ENCODE results near the gene IQCF5. TPM values are rescaled to one million over a fixed set of nuclear protein-coding genes. Genes with fewer than 3 reads are reported as not detected.

IQCF5 gene
- total RNA-seq (2014; rRNA removed; shearing (Covaris generic)): not detected in 2 replicates

DNA sequence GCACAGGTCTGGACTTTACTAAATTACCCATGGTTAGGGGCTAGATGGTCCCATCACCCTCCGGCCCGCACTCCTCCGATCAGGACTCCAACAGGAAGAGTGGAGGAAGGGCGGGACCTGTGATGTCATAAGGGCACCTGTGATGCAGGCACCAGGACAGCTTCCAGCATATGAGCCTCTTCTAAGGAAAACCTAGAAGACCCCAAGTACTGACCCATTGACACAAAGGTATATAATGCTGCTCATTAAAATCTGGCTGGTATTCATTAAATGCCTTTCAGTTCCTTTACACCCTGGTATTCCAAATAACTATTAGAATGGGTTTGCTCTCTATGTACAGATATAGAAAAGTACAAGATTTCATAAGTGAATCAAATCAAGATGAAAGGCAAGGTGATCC is at the start of gene IQCF5:
IQCF5 (minus strand) TSS at position 101 of the 400 bp plus-strand sequence; CDS start at position 31, 70 bp downstream.

DNA sequence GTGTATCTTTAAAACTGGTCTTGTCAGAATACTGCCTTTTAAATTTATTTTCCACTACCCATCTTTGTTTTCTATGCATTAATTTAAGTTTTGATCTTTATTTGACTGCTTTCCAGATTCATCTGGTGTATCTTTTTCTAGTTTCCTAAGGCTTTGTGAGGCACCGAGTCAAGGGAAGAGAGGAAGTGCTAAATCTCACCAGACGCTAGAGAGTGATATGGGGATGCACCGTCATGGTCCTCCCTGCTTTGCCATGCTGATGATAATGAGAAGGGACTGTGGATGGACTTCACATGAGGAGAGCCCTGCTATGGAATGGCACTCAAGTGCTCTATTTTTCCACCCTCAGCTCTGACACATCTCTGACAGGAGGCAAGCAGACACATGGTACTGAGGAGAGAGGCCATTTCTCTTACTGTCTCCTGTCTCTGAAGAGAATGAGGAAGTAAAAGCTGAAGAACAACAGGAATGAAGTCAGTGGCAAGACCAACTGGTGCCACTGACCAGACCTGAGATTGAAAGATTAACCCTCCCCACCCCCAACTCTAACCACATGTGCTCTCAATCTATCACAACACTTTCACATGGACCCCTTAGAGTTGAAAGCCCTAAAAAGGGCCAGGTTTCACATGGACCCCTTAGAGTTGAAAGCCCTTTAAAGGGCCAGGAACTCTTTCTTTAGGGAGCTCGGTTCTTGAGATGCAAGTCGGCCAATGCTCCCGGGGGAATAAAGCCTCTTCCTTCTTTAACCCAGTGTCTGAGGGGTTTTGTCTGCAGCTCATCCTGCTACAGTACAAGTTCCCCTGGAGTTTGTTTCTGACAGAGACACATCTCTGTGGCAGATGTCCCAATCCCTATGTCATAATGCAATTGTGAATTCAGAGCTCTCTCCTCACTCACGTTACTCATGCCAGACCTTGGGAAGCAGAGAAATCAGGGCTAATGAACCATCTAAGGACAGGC is 14.4 kb downstream of the IQCF5 start, which contains the start of gene IQCF2:
IQCF2 (plus strand) TSS at position 913 of the 963 bp plus-strand sequence. CDS start 52 bp downstream, outside the sequence.

Small RNA genes lying within 50 kb of the gene (small RNA-seq; reads per million reads assigned to genes)
- gene RN7SL504P: 0.25 reads per million

Other genes starting within 250 kb of the IQCF5 start
- 72.1 and 74.1 TPM in 2 replicates for gene TEX264, start 204.3 kb downstream of the IQCF5 start, total RNA-seq (2014; rRNA removed; shearing (Covaris generic))
- 0.04 and 1.0 TPM in 2 replicates for gene GRM2, start 168.5 kb downstream of the IQCF5 start, total RNA-seq (2014; rRNA removed; shearing (Covaris generic))
- gene IQCF6, start 96.4 kb downstream of the IQCF5 start, total RNA-seq (2014; rRNA removed; shearing (Covaris generic)): not detected in 2 replicates
- not detected in 2 replicates for gene IQCF2, start 14.0 kb downstream of the IQCF5 start, total RNA-seq (2014; rRNA removed; shearing (Covaris generic))
- gene IQCF1, start 27.8 kb upstream of the IQCF5 start, total RNA-seq (2014; rRNA removed; shearing (Covaris generic)): not detected in 2 replicates
- gene RRP9, start 66.3 kb upstream of the IQCF5 start, total RNA-seq (2014; rRNA removed; shearing (Covaris generic)): 67.1 and 72.3 TPM in 2 replicates
- gene PARP3, start 66.8 kb upstream of the IQCF5 start, total RNA-seq (2014; rRNA removed; shearing (Covaris generic)): 29.2 and 39.1 TPM in 2 replicates
- 0.40 TPM in 1 of 2 replicates, not detected in the other for gene GPR62, start 79.8 kb upstream of the IQCF5 start, total RNA-seq (2014; rRNA removed; shearing (Covaris generic))
- gene PCBP4, start 91.9 kb upstream of the IQCF5 start, total RNA-seq (2014; rRNA removed; shearing (Covaris generic)): 147 and 161 TPM in 2 replicates
- 62.9 and 81.4 TPM in 2 replicates for gene ABHD14B, start 98.4 kb upstream of the IQCF5 start, total RNA-seq (2014; rRNA removed; shearing (Covaris generic))
- gene ABHD14A, start 99.5 kb upstream of the IQCF5 start, total RNA-seq (2014; rRNA removed; shearing (Covaris generic)): 13.7 and 14.8 TPM in 2 replicates
- 160 and 207 TPM in 2 replicates for gene ACY1, start 107.9 kb upstream of the IQCF5 start, total RNA-seq (2014; rRNA removed; shearing (Covaris generic))
- 1,860 and 1,974 TPM in 2 replicates for gene RPL29, start 120.3 kb upstream of the IQCF5 start, total RNA-seq (2014; rRNA removed; shearing (Covaris generic))
- 28.4 and 29.2 TPM in 2 replicates for gene DUSP7, start 181.0 kb upstream of the IQCF5 start, total RNA-seq (2014; rRNA removed; shearing (Covaris generic))